K562 (cell line): ENCODE results near the gene PCBP3. TPM values are rescaled to one million over a fixed set of nuclear protein-coding genes. Genes with fewer than 3 reads are reported as not detected.

Experiments used
- ETS1 ChIP-seq: conservative IDR thresholded peaks from 2 replicates; pipeline ENCODE4 v1.6.1; 2011; ENCODE audit warnings: low read depth, mild to moderate bottlenecking, low read length; ENCODE audit not compliant: control insufficient read depth
- GTF2E2 ChIP-seq: fragments of 200-800 bp; sonication (Bioruptor generic); IDR thresholded peaks from 2 replicates; pipeline ENCODE4 v1.6.1; 2016; ENCODE audit warnings: missing genetic modification characterization, missing compliant biosample characterization
- MXD1 ChIP-seq: fragments of 250-450 bp; sonication (Bioruptor Pico); IDR thresholded peaks from 2 replicates; pipeline ENCODE4 v1.8.0; 2021; ENCODE audit warnings: borderline replicate concordance, mild to moderate bottlenecking, moderate library complexity; ENCODE audit not compliant: poor library complexity, severe bottlenecking
- PBX2 ChIP-seq, 2 experiments: IDR thresholded peaks in 1 of 2; conservative IDR thresholded peaks in 1 of 2; 2 replicates each; pipeline ENCODE4 v1.6.1; 2016; ENCODE audit warnings: low read depth in 2 of 2, mild to moderate bottlenecking in 1 of 2, missing compliant biosample characterization in 1 of 2, missing genetic modification characterization in 1 of 2, moderate library complexity in 1 of 2
- PHF20 ChIP-seq: fragments of 450-650 bp; IDR thresholded peaks from 2 replicates; pipeline ENCODE4 v1.6.1; 2018; ENCODE audit not compliant: partially characterized antibody
- ZNF717 ChIP-seq: fragments of 250-450 bp; sonication (Bioruptor Pico); IDR thresholded peaks from 2 replicates; pipeline ENCODE4 v1.5.0; 2021
- polyA plus RNA-seq, 8 experiments: library from polyadenylated mRNA; depleted of rRNA in 4 of 8; stranded (reverse) in 5 of 8; unstranded in 3 of 8; fragments of >200 nt; fragmentation: Nextera tagmentation in 2 of 8; fragmentation: Illumina TruSeq in 1 of 8; extraction: Ambion mirVana in 2 of 8; extraction: Trizol in 1 of 8; gene quantifications; 2 replicates each; pipeline versions ENCODE4 v1.2.1 to v1.2.3, GENCODE V29; 2011 to 2014; ENCODE audit warnings: inconsistent platforms in 1 of 8, missing spikeins in 1 of 8
- total RNA-seq, 7 experiments: library from RNA; depleted of rRNA in 6 of 7; stranded (reverse); fragments of >200 nt in 6 of 7; fragmentation: Illumina TruSeq in 2 of 7; extraction: Trizol in 2 of 7; gene quantifications; 2 replicates each; pipeline versions ENCODE4 v1.2.1 to v1.2.3, GENCODE V29; 2011 to 2021; ENCODE audit warnings: low replicate concordance in 1 of 7

PCBP3 gene
- total and polyA plus RNA-seq, 9 of the 15 experiments (the other 6 are each of a cell fraction or from before 2014, with no cell fraction given) = 0.18 TPM; not detected in 8

GRCh38 chr21:45642122-45642813, 1.3 kb upstream of the PCBP3 start (continued):
- TF ChIP-seq ETS1 (no peak), PBX2 (CRISPR knock-in tag; IDR thresholded peaks at IDR 0.05; ENCODE audit: low read depth) (no peak), PBX2 (tag; conservative IDR thresholded peaks at IDR 0.05; ENCODE audit: low read depth) (no peak), GTF2E2 (tag) (no peak), MXD1 (CRISPR knock-in tag) (no peak), PHF20 (no peak), ZNF717 (CRISPR knock-in tag) (no peak)
- TF ChIP-seq, all 486 proteins: peak for 0
